GM12878 (cell line): ENCODE measurements around the gene C5orf46.

Experiments
- ESRRA ChIP-seq: IDR thresholded peaks from 2 replicates; pipeline ENCODE4 v1.6.1; 2012; ENCODE audit warnings: mild to moderate bottlenecking, low read length, improper control_type of control experiment
- PBX3 ChIP-seq: IDR thresholded peaks from 2 replicates; pipeline ENCODE4 v1.6.1; 2011; ENCODE audit warnings: mild to moderate bottlenecking, low read depth, low read length, moderate library complexity; ENCODE audit not compliant: insufficient replicate concordance
- SRF ChIP-seq, 2 experiments: IDR thresholded peaks; 2 replicates each; pipeline ENCODE4 v1.6.1; 2011; ENCODE audit warnings: low read depth in 2 of 2, low read length in 2 of 2, mild to moderate bottlenecking in 1 of 2, moderate library complexity in 1 of 2
- ZNF24 ChIP-seq: fragments of 450-650 bp; IDR thresholded peaks from 2 replicates; pipeline ENCODE4 v1.6.1; 2017; ENCODE audit warnings: antibody characterized with exemption, mild to moderate bottlenecking
- TF ChIP-seq, protein P1 (sequence below): IDR thresholded peaks from 2 replicates; pipeline ENCODE4 v1.6.1; 2012; ENCODE audit warnings: low read length, inconsistent platforms
- TF ChIP-seq, protein P2 (sequence below): IDR thresholded peaks from 2 replicates; pipeline ENCODE4 v1.6.1; 2012; ENCODE audit warnings: low read depth, low read length, improper control_type of control experiment

- TF ChIP-seq PBX3 = no peak
- TF ChIP-seq SRF (IDR thresholded peaks at IDR 0.05; ENCODE audit: low read depth in 2 of 2, low read length in 2 of 2) = no peak
- TF ChIP-seq, protein P1, sequence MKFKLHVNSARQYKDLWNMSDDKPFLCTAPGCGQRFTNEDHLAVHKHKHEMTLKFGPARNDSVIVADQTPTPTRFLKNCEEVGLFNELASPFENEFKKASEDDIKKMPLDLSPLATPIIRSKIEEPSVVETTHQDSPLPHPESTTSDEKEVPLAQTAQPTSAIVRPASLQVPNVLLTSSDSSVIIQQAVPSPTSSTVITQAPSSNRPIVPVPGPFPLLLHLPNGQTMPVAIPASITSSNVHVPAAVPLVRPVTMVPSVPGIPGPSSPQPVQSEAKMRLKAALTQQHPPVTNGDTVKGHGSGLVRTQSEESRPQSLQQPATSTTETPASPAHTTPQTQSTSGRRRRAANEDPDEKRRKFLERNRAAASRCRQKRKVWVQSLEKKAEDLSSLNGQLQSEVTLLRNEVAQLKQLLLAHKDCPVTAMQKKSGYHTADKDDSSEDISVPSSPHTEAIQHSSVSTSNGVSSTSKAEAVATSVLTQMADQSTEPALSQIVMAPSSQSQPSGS = no peak
- no peak for TF ChIP-seq ESRRA
- TF ChIP-seq, protein P2, sequence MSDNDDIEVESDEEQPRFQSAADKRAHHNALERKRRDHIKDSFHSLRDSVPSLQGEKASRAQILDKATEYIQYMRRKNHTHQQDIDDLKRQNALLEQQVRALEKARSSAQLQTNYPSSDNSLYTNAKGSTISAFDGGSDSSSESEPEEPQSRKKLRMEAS = no peak
- TF ChIP-seq ZNF24 = no peak
Observed at GRCh38 chr5:147853372-147853987, 52.9 kb downstream of the C5orf46 start.
